HEK293T (cell line): Measurements from ENCODE around the gene PTCH1.

Source experiments
- CTCF ChIA-PET: fragments of 350-600 bp; formaldehyde crosslinking; extraction: SDS; loops from one replicate; lab custom pipeline; 2021; ENCODE audit warnings: antibody characterized with exemption, inconsistent platforms; lab: Yijun Ruan, JAX
- POLR2A ChIA-PET: fragments of 350-600 bp; formaldehyde crosslinking; extraction: SDS; loops from one replicate; lab custom pipeline; 2020; ENCODE audit warnings: antibody characterized with exemption, inconsistent platforms; lab: Yijun Ruan, JAX
- DNase-seq: peaks from one replicate; pipeline ENCODE4 v3.0.0; 2012; ENCODE audit warnings: mixed read lengths; ENCODE audit errors: extremely low spot score
- ARNT ChIP-seq: fragments of 450-650 bp; IDR thresholded peaks from 2 replicates; pipeline ENCODE4 v1.6.1; 2017; ENCODE audit warnings: mild to moderate bottlenecking
- BHLHE40 ChIP-seq: fragments of 450-650 bp; IDR thresholded peaks from 2 replicates; pipeline ENCODE4 v1.6.1; 2016; ENCODE audit warnings: mild to moderate bottlenecking, moderate library complexity, borderline replicate concordance
- CTBP1 ChIP-seq: fragments of 450-650 bp; IDR thresholded peaks from 2 replicates; pipeline ENCODE4 v1.6.1; 2016; ENCODE audit warnings: borderline replicate concordance
- ELF4 ChIP-seq: fragments of 450-650 bp; IDR thresholded peaks from 2 replicates; pipeline ENCODE4 v1.6.1; 2017; ENCODE audit warnings: antibody characterized with exemption
- FOXA1 ChIP-seq: fragments of 450-650 bp; IDR thresholded peaks from 2 replicates; pipeline ENCODE4 v1.6.1; 2016; ENCODE audit warnings: mild to moderate bottlenecking
- FOXK2 ChIP-seq: fragments of 450-650 bp; IDR thresholded peaks from 2 replicates; pipeline ENCODE4 v1.6.1; 2016; ENCODE audit warnings: mild to moderate bottlenecking
- FOXM1 ChIP-seq: fragments of 450-650 bp; IDR thresholded peaks from 2 replicates; pipeline ENCODE4 v1.6.1; 2017; ENCODE audit warnings: mild to moderate bottlenecking, borderline replicate concordance
- HDGF ChIP-seq: fragments of 450-650 bp; IDR thresholded peaks from 2 replicates; pipeline ENCODE4 v1.6.1; 2017; ENCODE audit warnings: antibody characterized with exemption, borderline replicate concordance
- L3MBTL2 ChIP-seq: fragments of 450-650 bp; conservative IDR thresholded peaks from 2 replicates; pipeline ENCODE4 v1.6.1; 2016; ENCODE audit warnings: mild to moderate bottlenecking
- LEF1 ChIP-seq: fragments of 450-650 bp; IDR thresholded peaks from 2 replicates; pipeline ENCODE4 v1.6.1; 2017; ENCODE audit warnings: mild to moderate bottlenecking, borderline replicate concordance
- NFRKB ChIP-seq: fragments of 450-650 bp; IDR thresholded peaks from 2 replicates; pipeline ENCODE4 v1.6.1; 2016; ENCODE audit warnings: mild to moderate bottlenecking, moderate library complexity
- PKNOX1 ChIP-seq: fragments of 450-650 bp; IDR thresholded peaks from 2 replicates; pipeline ENCODE4 v1.6.1; 2016
- SP1 ChIP-seq: fragments of 450-650 bp; IDR thresholded peaks from 2 replicates; pipeline ENCODE4 v1.6.1; 2017
- SUZ12 ChIP-seq: fragments of 450-650 bp; IDR thresholded peaks from 2 replicates; pipeline ENCODE4 v1.6.1; 2016; ENCODE audit warnings: mild to moderate bottlenecking
- TARDBP ChIP-seq: fragments of 450-650 bp; IDR thresholded peaks from 2 replicates; pipeline ENCODE4 v1.6.1; 2016
- ZNF384 ChIP-seq: fragments of 450-650 bp; IDR thresholded peaks from 2 replicates; pipeline ENCODE4 v1.6.1; 2016

The PTCH1 gene

GRCh38 chr9:95478335-95478734 is 38.4 kb downstream of the PTCH1 start:
- no peak for DNase-seq
- CTCF ChIA-PET: no interaction called here
- TF ChIP-seq ARNT: no peak
- no peak for TF ChIP-seq BHLHE40
- TF ChIP-seq HDGF: no peak
- TF ChIP-seq NFRKB: no peak
- TF ChIP-seq TARDBP: no peak
- TF ChIP-seq LEF1: no peak
- no peak for TF ChIP-seq SP1
- no peak for TF ChIP-seq L3MBTL2
- TF ChIP-seq ZNF384: no peak
- no peak for TF ChIP-seq FOXA1
- no peak for TF ChIP-seq CTBP1
- no peak for TF ChIP-seq PKNOX1
- POLR2A ChIA-PET: no interaction called here

GRCh38 chr9:95477885-95478284 is 38.9 kb downstream of the PTCH1 start:
- TF ChIP-seq FOXK2: no peak
- ChIA-PET CTCF (no interaction called here), POLR2A (no interaction called here)
- no peak for DNase-seq

- TF ChIP-seq FOXM1 (no peak), SP1 (no peak), FOXA1 (no peak), TARDBP (no peak), SUZ12 (no peak), CTBP1 (no peak), ELF4 (no peak), ARNT (no peak), ZNF384 (no peak), NFRKB (no peak), PKNOX1 (no peak)
- DNase-seq: no peak
- ChIA-PET POLR2A (no interaction called here), CTCF (no interaction called here)
Observed at GRCh38 chr9:95477441-95477840, 39.3 kb downstream of the PTCH1 start.

GRCh38 chr9:95468791-95469190 is 48.0 kb downstream of the PTCH1 start:
- DNase-seq: no peak
- ChIA-PET CTCF (no interaction called here), POLR2A (no interaction called here)
- TF ChIP-seq NFRKB: no peak
- TF ChIP-seq ELF4: no peak
- no peak for TF ChIP-seq LEF1
- TF ChIP-seq CTBP1: no peak
- no peak for TF ChIP-seq PKNOX1
- TF ChIP-seq BHLHE40: no peak
- no peak for TF ChIP-seq FOXA1
- no peak for TF ChIP-seq ARNT
- no peak for TF ChIP-seq SP1
- no peak for TF ChIP-seq FOXK2

- DNase-seq: no peak
- ChIA-PET CTCF (no interaction called here), POLR2A (no interaction called here)
- no peak for TF ChIP-seq ELF4
- TF ChIP-seq HDGF: no peak
- no peak for TF ChIP-seq ARNT
- no peak for TF ChIP-seq LEF1
- TF ChIP-seq SUZ12: no peak
- no peak for TF ChIP-seq ZNF384
- TF ChIP-seq L3MBTL2: no peak
Observed at GRCh38 chr9:95465115-95465514, 51.7 kb downstream of the PTCH1 start.

- TF ChIP-seq BHLHE40 (no peak), SUZ12 (no peak), SP1 (no peak), ZNF384 (no peak), NFRKB (no peak), PKNOX1 (no peak), ELF4 (no peak), CTBP1 (no peak), TARDBP (no peak), FOXK2 (no peak)
- CTCF ChIA-PET: no interaction called here
- POLR2A ChIA-PET: no interaction called here
- DNase-seq: no peak
Observed at GRCh38 chr9:95463148-95464060, 53.4 kb downstream of the PTCH1 start.
